Measurements from ENCODE around the gene MARCHF3. TPM values are rescaled to one million over a fixed set of nuclear protein-coding genes. Genes with fewer than 3 reads are reported as not detected.

The MARCHF3 gene
- total and polyA plus RNA-seq, 8 donors: 2.8 to 7.5 (median 3.9) TPM

DNA sequence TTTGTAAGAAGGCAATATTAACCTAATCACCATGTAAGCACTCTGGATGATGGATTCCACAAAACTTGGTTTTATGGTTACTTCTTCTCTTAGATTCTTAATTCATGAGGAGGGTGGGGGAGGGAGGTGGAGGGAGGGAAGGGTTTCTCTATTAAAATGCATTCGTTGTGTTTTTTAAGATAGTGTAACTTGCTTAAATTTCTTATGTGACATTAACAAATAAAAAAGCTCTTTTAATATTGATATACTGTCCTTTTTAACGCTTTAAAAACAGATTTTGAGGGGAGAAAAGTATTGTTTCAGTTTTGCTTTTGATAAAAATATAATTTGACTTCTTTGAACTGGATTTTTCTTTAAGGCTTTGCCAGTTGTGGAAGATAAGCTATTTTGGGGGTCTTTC lies 193.6 kb downstream of the MARCHF3 start:
- Histone ChIP-seq H3K4me3 (no peak overlapping the region), H3K36me3 (peaks cover 0 to 5% (median 0%) of the 10 kb centered on the region in 3 donors), H3K27me3 (no peaks in the 10 kb centered on the region), H3K4me1 (no peaks in the 10 kb centered on the region), H3K27ac (no peak overlapping the region), H3K9me3 (no peaks in the 10 kb centered on the region)
- no peak for DNase-seq
- WGBS, 2 donors: 94 to 95% methylated on average over 2 of the region's 2 CpGs
- TF ChIP-seq, protein P1, sequence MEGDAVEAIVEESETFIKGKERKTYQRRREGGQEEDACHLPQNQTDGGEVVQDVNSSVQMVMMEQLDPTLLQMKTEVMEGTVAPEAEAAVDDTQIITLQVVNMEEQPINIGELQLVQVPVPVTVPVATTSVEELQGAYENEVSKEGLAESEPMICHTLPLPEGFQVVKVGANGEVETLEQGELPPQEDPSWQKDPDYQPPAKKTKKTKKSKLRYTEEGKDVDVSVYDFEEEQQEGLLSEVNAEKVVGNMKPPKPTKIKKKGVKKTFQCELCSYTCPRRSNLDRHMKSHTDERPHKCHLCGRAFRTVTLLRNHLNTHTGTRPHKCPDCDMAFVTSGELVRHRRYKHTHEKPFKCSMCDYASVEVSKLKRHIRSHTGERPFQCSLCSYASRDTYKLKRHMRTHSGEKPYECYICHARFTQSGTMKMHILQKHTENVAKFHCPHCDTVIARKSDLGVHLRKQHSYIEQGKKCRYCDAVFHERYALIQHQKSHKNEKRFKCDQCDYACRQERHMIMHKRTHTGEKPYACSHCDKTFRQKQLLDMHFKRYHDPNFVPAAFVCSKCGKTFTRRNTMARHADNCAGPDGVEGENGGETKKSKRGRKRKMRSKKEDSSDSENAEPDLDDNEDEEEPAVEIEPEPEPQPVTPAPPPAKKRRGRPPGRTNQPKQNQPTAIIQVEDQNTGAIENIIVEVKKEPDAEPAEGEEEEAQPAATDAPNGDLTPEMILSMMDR (IDR thresholded peaks at IDR 0.05): no peak
- intact Hi-C loops (cut with DNase I): no loop called here
- no peak for FAIRE-seq
- ATAC-seq: no peak

GRCh38 chr5:126831156-126831555 lies 199.2 kb downstream of the MARCHF3 start:
- 94 to 96% methylated on average over 1 of the region's 1 CpG for WGBS, 2 donors
- ATAC-seq (no peak), FAIRE-seq (no peak), DNase-seq (no peak)
- TF ChIP-seq, protein P1 (IDR thresholded peaks at IDR 0.05): no peak
- H3K27ac ChIP-seq: no peak overlapping the region
- H3K9me3 ChIP-seq: no peaks in the 10 kb centered on the region
- H3K4me1 ChIP-seq: no peaks in the 10 kb centered on the region
- peaks cover 0 to 5% (median 4%) of the 10 kb centered on the region in 3 donors for H3K36me3 ChIP-seq
- intact Hi-C loops (cut with DNase I): no loop called here
- no peak overlapping the region for H3K4me3 ChIP-seq
- H3K27me3 ChIP-seq: no peaks in the 10 kb centered on the region

DNA sequence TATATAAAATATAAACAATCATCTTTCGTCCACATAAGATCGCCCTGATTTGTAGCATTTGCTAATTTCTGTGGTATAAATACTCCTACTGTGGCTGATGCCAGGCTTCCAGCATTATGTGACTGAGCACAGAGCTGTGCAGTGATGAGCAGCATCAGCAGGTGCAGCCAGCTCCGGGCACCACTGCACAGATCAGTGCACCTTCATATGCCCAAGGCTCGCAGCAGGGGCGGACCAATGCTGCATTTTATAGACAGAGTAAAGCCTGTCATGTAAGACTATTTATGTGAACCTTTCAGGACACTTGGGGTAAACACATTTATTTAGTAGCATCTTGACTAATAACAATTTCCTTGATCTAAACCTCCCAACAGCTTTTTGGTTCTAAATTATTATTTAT lies 200.3 kb downstream of the MARCHF3 start:
- H3K27me3 ChIP-seq: no peaks in the 10 kb centered on the region
- TF ChIP-seq, protein P1 (IDR thresholded peaks at IDR 0.05): no peak
- FAIRE-seq: no peak
- intact Hi-C loops (cut with DNase I): no loop called here
- H3K27ac ChIP-seq: no peak overlapping the region
- H3K4me1 ChIP-seq: no peaks in the 10 kb centered on the region
- no peak for ATAC-seq
- H3K4me3 ChIP-seq: no peak overlapping the region
- peaks cover 0 to 5% (median 4%) of the 10 kb centered on the region in 3 donors for H3K36me3 ChIP-seq
- WGBS, 2 donors: 93 to 97% methylated on average over 5 of the region's 5 CpGs
- H3K9me3 ChIP-seq: no peaks in the 10 kb centered on the region
- no peak for DNase-seq

DNA sequence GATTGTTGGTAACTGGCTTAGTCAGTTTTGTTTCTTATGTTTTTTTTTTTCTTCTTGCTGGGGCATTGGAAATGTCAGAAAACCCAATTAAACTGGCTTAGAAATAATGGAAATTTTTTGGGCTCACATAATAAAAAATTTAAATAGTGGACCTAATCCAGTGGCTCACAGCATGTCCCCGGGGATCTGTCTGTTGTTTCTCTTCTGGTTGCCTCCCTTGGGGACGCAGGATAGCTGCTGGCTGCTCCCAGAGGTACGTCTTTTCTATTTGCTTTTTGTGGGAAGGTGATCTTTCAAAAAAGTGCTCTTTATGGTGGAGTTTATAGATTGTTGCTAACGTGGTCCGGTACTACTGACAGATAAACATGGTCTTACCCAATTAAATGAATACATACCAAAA lies 201.3 kb downstream of the MARCHF3 start:
- intact Hi-C loops (cut with DNase I): no loop called here
- Histone ChIP-seq H3K4me1 (no peaks in the 10 kb centered on the region), H3K9me3 (no peaks in the 10 kb centered on the region), H3K27me3 (no peaks in the 10 kb centered on the region), H3K27ac (no peak overlapping the region), H3K36me3 (peaks cover 0 to 5% (median 4%) of the 10 kb centered on the region in 3 donors), H3K4me3 (no peak overlapping the region)
- TF ChIP-seq, protein P1 (IDR thresholded peaks at IDR 0.05): no peak
- DNase-seq (no peak), ATAC-seq (no peak), FAIRE-seq (no peak)
- 94 to 97% methylated on average over 5 of the region's 5 CpGs for WGBS, 2 donors

- Histone ChIP-seq H3K27me3 (no peaks in the 10 kb centered on the region), H3K4me3 (no peak overlapping the region), H3K27ac (no peak overlapping the region), H3K36me3 (peaks cover 0 to 4% (median 0%) of the 10 kb centered on the region in 3 donors), H3K4me1 (no peaks in the 10 kb centered on the region), H3K9me3 (no peaks in the 10 kb centered on the region)
- 81% methylated on average over 3 of the region's 3 CpGs for WGBS, 2 donors
- TF ChIP-seq, protein P1 (IDR thresholded peaks at IDR 0.05): no peak
- DNase-seq: no peak
- ATAC-seq: no peak
- intact Hi-C loops (cut with DNase I): no loop called here
- FAIRE-seq: no peak
Observed at GRCh38 chr5:126826619-126827215, 203.6 kb downstream of the MARCHF3 start.

All from pancreas (tissue), 10 donors.